ENCODE results near the gene TTLL8. TPM values are rescaled to one million over a fixed set of nuclear protein-coding genes. Genes with fewer than 3 reads are reported as not detected.

Gene TTLL8
- total RNA-seq, 1 donor from 2014 or later, result not detected

DNA sequence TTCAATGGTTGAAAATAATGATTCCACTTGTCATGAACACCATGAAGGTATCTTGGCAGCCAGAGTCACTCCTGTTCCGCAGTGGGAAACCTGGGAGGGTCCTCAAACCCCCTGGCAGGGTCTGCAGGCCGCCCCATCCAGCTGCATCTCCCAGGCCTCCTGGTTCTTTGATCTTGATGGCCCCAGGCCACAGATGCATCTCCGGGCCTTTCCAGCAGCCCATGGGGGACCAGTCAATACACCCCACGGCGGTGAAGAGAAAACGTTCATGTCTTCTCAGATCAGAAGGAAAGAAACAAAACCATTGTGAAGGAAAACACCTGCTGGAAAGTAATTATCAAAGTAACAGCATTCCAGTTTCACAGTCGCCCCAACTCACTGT lies 1.8 kb upstream of the TTLL8 start:
- Mint-ChIP-seq H3K4me1 (peaks cover 14% of the 10 kb centered on the region), H3K4me3 (peak overlapping the region; percentile 74), H3K27ac (ENCODE audit: unreplicated experiment) (no peak overlapping the region), H3K27me3 (ENCODE audit: low read depth) (peaks cover 16% of the 10 kb centered on the region), H3K36me3 (ENCODE audit: low read depth) (no peaks in the 10 kb centered on the region), H3K9me3 (no peaks in the 10 kb centered on the region)
- TF ChIP-seq, protein P1, sequence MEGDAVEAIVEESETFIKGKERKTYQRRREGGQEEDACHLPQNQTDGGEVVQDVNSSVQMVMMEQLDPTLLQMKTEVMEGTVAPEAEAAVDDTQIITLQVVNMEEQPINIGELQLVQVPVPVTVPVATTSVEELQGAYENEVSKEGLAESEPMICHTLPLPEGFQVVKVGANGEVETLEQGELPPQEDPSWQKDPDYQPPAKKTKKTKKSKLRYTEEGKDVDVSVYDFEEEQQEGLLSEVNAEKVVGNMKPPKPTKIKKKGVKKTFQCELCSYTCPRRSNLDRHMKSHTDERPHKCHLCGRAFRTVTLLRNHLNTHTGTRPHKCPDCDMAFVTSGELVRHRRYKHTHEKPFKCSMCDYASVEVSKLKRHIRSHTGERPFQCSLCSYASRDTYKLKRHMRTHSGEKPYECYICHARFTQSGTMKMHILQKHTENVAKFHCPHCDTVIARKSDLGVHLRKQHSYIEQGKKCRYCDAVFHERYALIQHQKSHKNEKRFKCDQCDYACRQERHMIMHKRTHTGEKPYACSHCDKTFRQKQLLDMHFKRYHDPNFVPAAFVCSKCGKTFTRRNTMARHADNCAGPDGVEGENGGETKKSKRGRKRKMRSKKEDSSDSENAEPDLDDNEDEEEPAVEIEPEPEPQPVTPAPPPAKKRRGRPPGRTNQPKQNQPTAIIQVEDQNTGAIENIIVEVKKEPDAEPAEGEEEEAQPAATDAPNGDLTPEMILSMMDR (conservative IDR thresholded peaks at IDR 0.05), result no peak
- DNase-seq (ENCODE audit: low read depth, low spot score), result no peak

DNA sequence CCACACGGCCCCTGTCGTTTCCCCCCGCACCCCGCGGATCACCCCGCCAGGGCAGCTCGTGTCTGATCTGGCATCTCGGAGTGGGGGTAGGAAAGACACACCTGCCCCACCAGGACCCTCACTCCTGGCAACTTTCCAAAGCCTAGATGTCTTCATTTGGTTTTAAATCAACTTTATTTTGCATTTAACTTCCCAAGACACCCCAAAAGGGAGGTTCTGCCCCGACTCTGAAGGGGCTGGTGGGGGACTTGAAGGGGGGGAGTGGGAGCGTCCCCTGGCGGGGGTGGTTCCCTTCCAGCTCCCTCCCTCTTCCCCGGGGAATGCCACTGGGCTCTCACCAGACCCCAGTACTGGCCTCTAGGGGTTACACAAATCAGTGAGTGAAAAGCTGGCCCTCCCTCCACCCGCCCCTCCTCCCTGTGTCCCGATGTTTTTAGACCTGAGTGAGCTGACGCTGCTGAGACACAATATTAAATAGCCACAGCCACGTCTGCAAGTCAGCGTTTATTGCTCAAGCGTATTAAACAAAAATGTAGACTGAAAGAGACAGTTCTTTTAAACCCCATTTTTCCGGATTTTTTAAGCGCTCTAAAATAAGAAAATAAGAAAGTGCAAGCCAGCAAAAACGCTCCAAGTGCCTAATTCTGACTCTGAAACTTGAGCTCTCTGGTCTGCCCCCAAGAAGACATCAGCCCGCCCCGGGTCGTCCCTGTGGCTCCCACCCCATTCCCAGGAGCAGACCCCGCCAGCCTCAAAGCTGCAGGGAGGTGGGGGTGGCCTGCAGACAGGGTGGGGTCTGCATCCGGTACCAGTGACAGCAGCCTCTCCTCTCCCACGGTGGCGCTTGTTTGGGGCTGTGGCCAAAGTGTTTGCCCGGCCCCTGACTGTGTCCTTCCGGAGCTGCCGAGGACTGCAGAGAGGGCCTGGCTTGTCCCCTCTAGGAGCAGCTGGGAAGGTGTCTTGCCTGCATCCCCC lies 1.1 kb upstream of the TTLL8 start:
- no peaks in the 10 kb centered on the region for H3K36me3 Mint-ChIP-seq (ENCODE audit: low read depth)
- H3K27me3 Mint-ChIP-seq (ENCODE audit: low read depth), result peaks cover 16% of the 10 kb centered on the region
- H3K27ac Mint-ChIP-seq (ENCODE audit: unreplicated experiment), result no peak overlapping the region
- peak overlapping the region; percentile 74 for H3K4me3 Mint-ChIP-seq
- no peaks in the 10 kb centered on the region for H3K9me3 Mint-ChIP-seq
- peak; percentile 41 for DNase-seq (ENCODE audit: low read depth, low spot score)
- peaks cover 14% of the 10 kb centered on the region for H3K4me1 Mint-ChIP-seq
- TF ChIP-seq, protein P1 (conservative IDR thresholded peaks at IDR 0.05), result peak; percentile 54

DNA sequence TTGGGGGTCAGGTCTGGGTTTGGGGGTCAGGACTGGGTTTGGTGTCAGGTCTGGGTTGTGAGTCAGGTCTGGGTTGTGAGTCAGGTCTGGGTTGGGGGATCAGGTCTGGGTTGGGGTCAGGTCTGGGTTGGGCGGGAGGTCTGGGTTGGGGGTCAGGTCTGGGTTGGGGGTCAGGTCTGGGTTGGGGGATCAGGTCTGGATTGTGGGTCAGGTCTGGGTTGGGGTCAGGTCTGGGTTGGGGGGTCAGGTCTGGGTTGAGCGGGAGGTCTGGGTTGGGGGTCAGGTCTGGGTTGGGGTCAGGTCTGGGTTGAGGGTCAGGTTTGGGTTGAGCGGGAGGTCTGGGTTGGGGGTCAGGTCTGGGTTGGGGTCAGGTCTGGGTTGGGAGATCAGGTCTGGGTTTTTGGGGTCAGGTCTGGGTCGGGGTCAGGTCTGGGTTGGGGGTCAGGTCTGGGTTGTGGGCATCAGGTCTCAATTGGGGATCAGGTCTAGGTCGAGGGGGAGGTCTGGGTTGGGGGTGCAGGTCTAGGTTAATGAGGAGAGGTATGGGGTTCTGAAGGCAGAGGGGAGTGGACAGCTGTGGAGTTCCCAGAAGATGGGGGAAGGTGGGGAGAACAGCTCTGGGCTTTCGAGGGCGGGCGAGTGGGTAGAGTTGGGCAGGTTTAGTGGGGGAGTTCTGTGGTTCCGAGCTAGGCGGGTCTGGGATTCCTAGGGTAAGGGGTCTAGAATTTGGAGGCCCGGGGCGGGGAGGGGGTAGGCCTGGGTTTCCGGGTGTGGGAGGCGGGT lies 629 bp downstream of the TTLL8 start:
- peaks cover 5% of the 10 kb centered on the region for H3K9me3 Mint-ChIP-seq
- H3K27me3 Mint-ChIP-seq (ENCODE audit: low read depth), result peaks cover 21% of the 10 kb centered on the region
- DNase-seq (ENCODE audit: low read depth, low spot score), result no peak
- no peak overlapping the region for H3K27ac Mint-ChIP-seq (ENCODE audit: unreplicated experiment)
- peaks cover 14% of the 10 kb centered on the region for H3K4me1 Mint-ChIP-seq
- H3K36me3 Mint-ChIP-seq (ENCODE audit: low read depth), result peaks cover 5% of the 10 kb centered on the region
- no peak overlapping the region for H3K4me3 Mint-ChIP-seq
- TF ChIP-seq, protein P1 (conservative IDR thresholded peaks at IDR 0.05), result no peak

DNA sequence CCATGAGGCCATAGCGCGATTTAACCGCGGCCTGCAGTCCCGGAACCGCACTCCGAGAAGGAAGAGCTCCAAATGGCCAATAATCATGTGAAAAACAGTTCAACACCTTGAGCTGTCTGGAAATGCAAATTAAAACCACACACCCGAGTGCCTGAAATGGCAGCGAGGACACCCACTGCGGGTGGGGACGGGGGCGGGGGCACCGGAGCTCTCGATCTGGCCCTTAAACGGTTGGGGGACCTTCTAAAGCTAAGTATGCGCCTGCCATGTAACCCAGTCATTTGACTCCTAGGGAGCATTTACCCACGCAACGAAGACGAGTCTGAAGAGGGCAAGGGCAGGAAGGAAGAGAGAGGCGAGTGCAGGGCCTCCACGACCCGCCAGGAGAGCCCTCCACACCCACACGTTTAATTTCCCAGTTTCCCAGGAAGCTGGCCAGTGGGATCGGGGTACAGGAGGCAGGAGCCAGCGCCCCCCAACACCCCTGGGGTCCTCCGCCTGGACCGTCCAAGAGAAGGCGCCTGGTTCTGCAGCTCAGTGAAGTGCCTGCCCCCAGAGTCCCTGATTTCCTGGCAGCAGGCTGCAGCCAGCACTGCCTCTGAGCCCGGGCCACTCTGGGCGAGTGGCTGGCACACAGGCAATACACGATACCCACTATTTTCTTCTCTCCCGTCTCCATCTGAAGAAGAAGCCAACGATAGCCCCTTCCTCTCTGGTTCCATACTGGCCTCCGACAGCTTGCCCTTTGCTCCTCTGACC lies 1.7 kb downstream of the TTLL8 start:
- no peak for DNase-seq (ENCODE audit: low read depth, low spot score)
- H3K27ac Mint-ChIP-seq (ENCODE audit: unreplicated experiment), result no peak overlapping the region
- H3K4me1 Mint-ChIP-seq, result peaks cover 14% of the 10 kb centered on the region
- TF ChIP-seq, protein P1 (conservative IDR thresholded peaks at IDR 0.05), result no peak
- H3K36me3 Mint-ChIP-seq (ENCODE audit: low read depth), result peaks cover 5% of the 10 kb centered on the region
- peaks cover 5% of the 10 kb centered on the region for H3K9me3 Mint-ChIP-seq
- no peak overlapping the region for H3K4me3 Mint-ChIP-seq
- peaks cover 23% of the 10 kb centered on the region for H3K27me3 Mint-ChIP-seq (ENCODE audit: low read depth)

DNA sequence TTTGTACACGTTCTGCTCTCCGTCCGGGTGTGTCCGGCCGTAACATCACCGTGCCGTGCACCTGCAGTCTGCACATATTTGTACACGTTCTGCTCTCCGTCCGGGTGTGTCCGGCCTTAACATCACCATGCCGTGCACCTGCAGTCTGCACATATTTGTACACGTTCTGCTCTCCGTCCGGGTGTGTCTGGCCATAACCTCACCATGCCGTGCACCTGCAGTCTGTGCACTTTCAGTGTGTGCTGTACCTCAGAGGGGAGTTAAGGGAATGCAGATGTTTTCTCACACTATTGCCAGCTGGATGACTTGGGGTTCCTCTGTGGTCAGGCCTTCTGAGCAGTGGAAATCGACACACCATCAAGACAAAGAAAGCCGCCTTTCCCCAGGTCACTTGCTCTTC lies 4.2 kb downstream of the TTLL8 start:
- Mint-ChIP-seq H3K4me3 (no peak overlapping the region), H3K27ac (ENCODE audit: unreplicated experiment) (no peak overlapping the region), H3K36me3 (ENCODE audit: low read depth) (peaks cover 5% of the 10 kb centered on the region), H3K9me3 (peaks cover 5% of the 10 kb centered on the region), H3K27me3 (ENCODE audit: low read depth) (peaks cover 12% of the 10 kb centered on the region), H3K4me1 (peaks cover under 1% of the 10 kb centered on the region)
- no peak for DNase-seq (ENCODE audit: low read depth, low spot score)
- TF ChIP-seq, protein P1 (conservative IDR thresholded peaks at IDR 0.05), result no peak

Measured in neural crest cell (in vitro differentiated cells).